HepG2 (cell line): ENCODE data around the gene SMARCD1. TPM values are rescaled to one million over a fixed set of nuclear protein-coding genes. Genes with fewer than 3 reads are reported as not detected.
A peak's percentile ranks its signal among the peaks of the same experiment; 100 is the strongest.

Experiments used
- ATF1 ChIP-seq: IDR thresholded peaks from 2 replicates; pipeline ENCODE4 v1.6.1; 2016; ENCODE audit warnings: mild to moderate bottlenecking, control low read depth
- DMAP1 ChIP-seq: IDR thresholded peaks from 2 replicates; pipeline ENCODE4 v1.6.1; 2016
- ISX ChIP-seq: sonication (generic); formaldehyde crosslinking; conservative IDR thresholded peaks from 2 replicates; pipeline ENCODE4 v1.5.0; 2020; ENCODE audit warnings: missing genetic modification reagents
- LCORL ChIP-seq, 2 experiments: fragments of 450-650 bp in 1 of 2; sonication (generic) in 1 of 2; formaldehyde crosslinking in 1 of 2; IDR thresholded peaks; 2 replicates each; pipeline versions ENCODE4 v1.5.0 to v1.6.1; 2017 to 2020; ENCODE audit warnings: antibody characterized with exemption in 1 of 2, missing genetic modification reagents in 1 of 2
- MBNL3 ChIP-seq: fragments of 250-450 bp; sonication (Bioruptor Pico); conservative IDR thresholded peaks from 2 replicates; pipeline ENCODE4 v1.8.0; 2022; ENCODE audit warnings: mild to moderate bottlenecking, inconsistent platforms
- MIXL1 ChIP-seq: IDR thresholded peaks from 2 replicates; pipeline ENCODE4 v1.6.1; 2016
- MXD4 ChIP-seq: IDR thresholded peaks from 2 replicates; pipeline ENCODE4 v1.6.1; 2016; ENCODE audit warnings: mild to moderate bottlenecking, missing biosample characterization, missing genetic modification reagents
- MXI1 ChIP-seq: IDR thresholded peaks from 3 replicates; pipeline ENCODE4 v1.6.1; 2012; ENCODE audit warnings: low read depth, low read length, inconsistent platforms, borderline replicate concordance
- NFKBIZ ChIP-seq: IDR thresholded peaks from 2 replicates; pipeline ENCODE4 v1.6.1; 2018; ENCODE audit warnings: missing genetic modification reagents, missing compliant biosample characterization
- PAWR ChIP-seq: sonication (generic); formaldehyde crosslinking; IDR thresholded peaks from 2 replicates; pipeline ENCODE4 v1.4.0; 2020; ENCODE audit warnings: missing genetic modification reagents, mild to moderate bottlenecking, borderline replicate concordance
- RORA ChIP-seq: sonication (generic); formaldehyde crosslinking; IDR thresholded peaks from 2 replicates; pipeline ENCODE4 v1.5.0; 2020; ENCODE audit warnings: mild to moderate bottlenecking, missing genetic modification reagents, moderate library complexity
- SCMH1 ChIP-seq: sonication (generic); formaldehyde crosslinking; IDR thresholded peaks from 2 replicates; pipeline ENCODE4 v1.9.0; 2021; ENCODE audit warnings: missing genetic modification reagents, mild to moderate bottlenecking, borderline replicate concordance
- SMAD1 ChIP-seq: sonication (generic); formaldehyde crosslinking; IDR thresholded peaks from 2 replicates; pipeline ENCODE4 v1.4.0; 2020; ENCODE audit warnings: missing genetic modification reagents, low read depth, mild to moderate bottlenecking, borderline replicate concordance
- SP2 ChIP-seq: sonication (generic); formaldehyde crosslinking; IDR thresholded peaks from 2 replicates; pipeline ENCODE4 v1.5.1; 2020; ENCODE audit warnings: mild to moderate bottlenecking, missing genetic modification reagents
- SSRP1 ChIP-seq: IDR thresholded peaks from 2 replicates; pipeline ENCODE4 v1.6.1; 2016; ENCODE audit warnings: control low read depth
- ZNF10 ChIP-seq: sonication (generic); formaldehyde crosslinking; IDR thresholded peaks from 2 replicates; pipeline ENCODE4 v1.4.0; 2020; ENCODE audit warnings: mild to moderate bottlenecking, low read depth, missing genetic modification reagents, borderline replicate concordance
- ZNF317 ChIP-seq: sonication (generic); formaldehyde crosslinking; IDR thresholded peaks from 2 replicates; pipeline ENCODE4 v1.5.0; 2020; ENCODE audit warnings: mild to moderate bottlenecking, missing genetic modification reagents
- ZNF44 ChIP-seq: sonication (generic); formaldehyde crosslinking; IDR thresholded peaks from 2 replicates; pipeline ENCODE4 v1.5.1; 2020; ENCODE audit warnings: mild to moderate bottlenecking, missing genetic modification reagents
- ZNF577 ChIP-seq: sonication (generic); formaldehyde crosslinking; IDR thresholded peaks from 2 replicates; pipeline ENCODE4 v1.4.0; 2020; ENCODE audit warnings: mild to moderate bottlenecking, low read depth, missing genetic modification reagents, borderline replicate concordance
- ZNF709 ChIP-seq: sonication (generic); formaldehyde crosslinking; IDR thresholded peaks from 2 replicates; pipeline ENCODE4 v1.5.0; 2020; ENCODE audit warnings: mild to moderate bottlenecking, missing genetic modification reagents
- ZNF782 ChIP-seq: sonication (generic); formaldehyde crosslinking; IDR thresholded peaks from 2 replicates; pipeline ENCODE4 v1.4.0; 2020; ENCODE audit warnings: missing genetic modification reagents, mild to moderate bottlenecking, borderline replicate concordance
- ZNF83 ChIP-seq: sonication (generic); formaldehyde crosslinking; IDR thresholded peaks from 2 replicates; pipeline ENCODE4 v1.4.0; 2020; ENCODE audit warnings: missing genetic modification reagents, mild to moderate bottlenecking, borderline replicate concordance
- polyA plus RNA-seq, 8 experiments: library from polyadenylated mRNA; depleted of rRNA in 3 of 8; stranded (reverse) in 7 of 8; unstranded in 1 of 8; fragments of >200 nt; fragmentation: Illumina TruSeq in 4 of 8; extraction: Trizol in 4 of 8; gene quantifications; 2 replicates each; pipeline versions ENCODE4 v1.2.1 to v1.2.3, GENCODE V29; 2011 to 2016; ENCODE audit warnings: low read depth in 4 of 8, missing spikeins in 1 of 8, mixed read lengths in 1 of 8; ENCODE audit not compliant: insufficient read depth in 1 of 8
- total RNA-seq, 5 experiments: library from RNA; depleted of rRNA; stranded (reverse); fragments of >200 nt; fragmentation: Illumina TruSeq; extraction: Trizol; gene quantifications; 2 replicates each; pipeline ENCODE4 v1.2.3, GENCODE V29; 2016; ENCODE audit warnings: low read depth in 1 of 5
- TF ChIP-seq, protein P1 (sequence below): sonication (generic); formaldehyde crosslinking; IDR thresholded peaks from 2 replicates; pipeline ENCODE4 v1.5.0; 2020; ENCODE audit warnings: mild to moderate bottlenecking, missing genetic modification reagents
- TF ChIP-seq, protein P2 (sequence below): sonication (generic); formaldehyde crosslinking; IDR thresholded peaks from 2 replicates; pipeline ENCODE4 v1.4.0; 2020; ENCODE audit warnings: low read depth, mild to moderate bottlenecking, missing genetic modification reagents
- TF ChIP-seq, protein P3 (sequence below): sonication (generic); formaldehyde crosslinking; IDR thresholded peaks from 2 replicates; pipeline ENCODE4 v1.5.0; 2020; ENCODE audit warnings: missing genetic modification reagents

SMARCD1 gene
- total and polyA plus RNA-seq, 2 of the 13 experiments (the other 11 are each of a cell fraction or from before 2014, with no cell fraction given) = 51.7 to 54.6 TPM

DNA sequence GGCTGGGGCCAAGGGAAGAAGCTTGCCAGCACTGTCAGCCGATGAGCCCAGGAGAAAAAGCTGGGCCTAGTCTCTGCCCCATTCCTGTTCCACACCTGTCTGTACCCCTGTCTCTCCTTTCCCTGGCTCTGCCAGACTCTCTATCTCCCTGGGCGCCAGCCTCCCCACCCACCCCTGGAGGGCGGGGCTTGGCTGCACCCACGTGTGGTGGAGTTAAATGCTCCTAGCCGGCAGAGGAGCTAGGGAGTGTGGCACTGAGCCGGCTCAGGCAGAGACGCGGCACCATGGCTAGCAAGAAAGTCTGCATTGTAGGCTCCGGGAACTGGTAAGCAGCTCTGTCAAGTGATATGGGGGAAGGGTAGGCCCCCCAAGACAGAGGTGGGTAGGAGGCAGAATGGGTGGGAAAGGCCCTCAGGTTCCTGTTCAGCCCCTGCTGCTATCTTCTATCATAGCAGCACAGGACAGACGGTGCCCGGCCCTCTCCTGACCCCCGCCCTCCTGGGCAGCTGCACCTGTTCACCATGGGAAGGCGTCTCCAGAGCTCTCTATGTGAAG, 18.7 kb downstream of the SMARCD1 start, which contains the start of gene GPD1 (continued):
- TF ChIP-seq PAWR (CRISPR knock-in tag) (no peak), SCMH1 (CRISPR knock-in tag) (no peak), SP2 (CRISPR knock-in tag) (no peak), ZNF577 (CRISPR knock-in tag) (no peak), ZNF317 (CRISPR knock-in tag) (no peak), ZNF83 (CRISPR knock-in tag) (no peak), RORA (CRISPR knock-in tag) (no peak), ZNF44 (no peak), ZNF782 (CRISPR knock-in tag) (no peak), ISX (CRISPR knock-in tag) (no peak), ZNF10 (CRISPR knock-in tag) (no peak), ATF1 (CRISPR knock-in tag) (no peak), MXI1 (peak; percentile 96; the same call in 2 of the 3 replicates), MBNL3 (CRISPR knock-in tag) (no peak), SMAD1 (CRISPR knock-in tag) (no peak), SSRP1 (CRISPR knock-in tag) (no peak), NFKBIZ (CRISPR knock-in tag) (no peak), ZNF709 (CRISPR knock-in tag) (no peak), DMAP1 (CRISPR knock-in tag) (0 out of 2 replicates have a peak, but pooled peaks have one; percentile 47), LCORL (IDR thresholded peaks at IDR 0.05) (no peak), LCORL (CRISPR knock-in tag; IDR thresholded peaks at IDR 0.05) (no peak; the same call in 1 of the 2 replicates), MIXL1 (CRISPR knock-in tag) (0 out of 2 replicates have a peak, but pooled peaks have one; percentile 46), MXD4 (CRISPR knock-in tag) (peak; percentile 98)
- TF ChIP-seq, protein P1, sequence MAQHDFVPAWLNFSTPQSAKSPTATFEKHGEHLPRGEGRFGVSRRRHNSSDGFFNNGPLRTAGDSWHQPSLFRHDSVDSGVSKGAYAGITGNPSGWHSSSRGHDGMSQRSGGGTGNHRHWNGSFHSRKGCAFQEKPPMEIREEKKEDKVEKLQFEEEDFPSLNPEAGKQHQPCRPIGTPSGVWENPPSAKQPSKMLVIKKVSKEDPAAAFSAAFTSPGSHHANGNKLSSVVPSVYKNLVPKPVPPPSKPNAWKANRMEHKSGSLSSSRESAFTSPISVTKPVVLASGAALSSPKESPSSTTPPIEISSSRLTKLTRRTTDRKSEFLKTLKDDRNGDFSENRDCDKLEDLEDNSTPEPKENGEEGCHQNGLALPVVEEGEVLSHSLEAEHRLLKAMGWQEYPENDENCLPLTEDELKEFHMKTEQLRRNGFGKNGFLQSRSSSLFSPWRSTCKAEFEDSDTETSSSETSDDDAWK (CRISPR knock-in tag) = no peak
- TF ChIP-seq, protein P2, sequence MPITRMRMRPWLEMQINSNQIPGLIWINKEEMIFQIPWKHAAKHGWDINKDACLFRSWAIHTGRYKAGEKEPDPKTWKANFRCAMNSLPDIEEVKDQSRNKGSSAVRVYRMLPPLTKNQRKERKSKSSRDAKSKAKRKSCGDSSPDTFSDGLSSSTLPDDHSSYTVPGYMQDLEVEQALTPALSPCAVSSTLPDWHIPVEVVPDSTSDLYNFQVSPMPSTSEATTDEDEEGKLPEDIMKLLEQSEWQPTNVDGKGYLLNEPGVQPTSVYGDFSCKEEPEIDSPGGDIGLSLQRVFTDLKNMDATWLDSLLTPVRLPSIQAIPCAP = no peak
- TF ChIP-seq, protein P3, sequence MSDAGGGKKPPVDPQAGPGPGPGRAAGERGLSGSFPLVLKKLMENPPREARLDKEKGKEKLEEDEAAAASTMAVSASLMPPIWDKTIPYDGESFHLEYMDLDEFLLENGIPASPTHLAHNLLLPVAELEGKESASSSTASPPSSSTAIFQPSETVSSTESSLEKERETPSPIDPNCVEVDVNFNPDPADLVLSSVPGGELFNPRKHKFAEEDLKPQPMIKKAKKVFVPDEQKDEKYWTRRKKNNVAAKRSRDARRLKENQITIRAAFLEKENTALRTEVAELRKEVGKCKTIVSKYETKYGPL (CRISPR knock-in tag) = no peak
